HG02623 (cell line): ENCODE results near the gene MAP3K13.
"Not testable (repeated sequence)": the region's sequence is repeated elsewhere in the genome, so short reads cannot be mapped to it uniquely, and the experiment has no call there.

ENCODE experiments used
- ATAC-seq: cut with Tn5 transposase; IDR thresholded peaks from one replicate; pipeline ENCODE4 v1.9.1; 2021; ENCODE audit warnings: moderate library complexity; ENCODE audit not compliant: unreplicated experiment

The MAP3K13 gene

DNA sequence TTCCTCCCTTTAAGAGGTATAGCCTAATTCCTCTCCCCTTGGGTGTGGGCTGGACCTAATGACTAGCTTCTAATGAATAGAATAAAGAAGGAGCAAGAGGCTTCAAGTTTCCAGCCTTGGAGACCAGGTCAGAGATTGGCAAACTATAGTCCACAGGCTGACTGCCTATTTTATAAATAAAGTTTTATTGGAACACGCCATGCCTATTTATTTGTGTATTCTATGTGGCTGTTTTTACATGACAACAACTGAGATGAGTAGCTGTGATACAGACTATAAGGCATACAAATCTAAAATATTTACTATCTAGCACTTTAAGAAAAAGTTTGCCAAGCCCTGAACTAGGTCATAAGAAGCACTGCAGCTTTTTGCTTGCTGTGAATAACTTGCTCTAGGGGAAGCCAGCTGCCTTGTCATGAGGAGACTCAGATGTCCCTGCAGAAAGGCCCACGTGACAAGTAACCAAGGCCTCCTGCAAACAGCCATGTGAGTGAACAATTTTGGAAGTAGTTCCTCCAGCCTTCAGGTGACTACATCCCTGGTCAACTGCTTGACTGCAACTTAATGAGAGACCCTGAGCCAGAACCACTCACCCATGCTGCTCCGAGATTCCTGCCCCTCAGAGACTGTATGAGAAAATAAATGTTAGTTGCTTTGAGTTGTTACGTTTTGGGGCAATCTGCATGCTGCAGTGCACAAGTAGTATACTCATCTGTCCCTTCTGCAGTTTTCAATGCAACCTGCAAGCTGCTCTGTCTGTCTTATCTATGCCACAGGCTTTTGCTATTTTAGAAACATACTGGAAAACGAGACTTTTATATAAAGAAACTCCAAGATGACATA lies 21.1 kb upstream of the MAP3K13 start:
- no peak for ATAC-seq

DNA sequence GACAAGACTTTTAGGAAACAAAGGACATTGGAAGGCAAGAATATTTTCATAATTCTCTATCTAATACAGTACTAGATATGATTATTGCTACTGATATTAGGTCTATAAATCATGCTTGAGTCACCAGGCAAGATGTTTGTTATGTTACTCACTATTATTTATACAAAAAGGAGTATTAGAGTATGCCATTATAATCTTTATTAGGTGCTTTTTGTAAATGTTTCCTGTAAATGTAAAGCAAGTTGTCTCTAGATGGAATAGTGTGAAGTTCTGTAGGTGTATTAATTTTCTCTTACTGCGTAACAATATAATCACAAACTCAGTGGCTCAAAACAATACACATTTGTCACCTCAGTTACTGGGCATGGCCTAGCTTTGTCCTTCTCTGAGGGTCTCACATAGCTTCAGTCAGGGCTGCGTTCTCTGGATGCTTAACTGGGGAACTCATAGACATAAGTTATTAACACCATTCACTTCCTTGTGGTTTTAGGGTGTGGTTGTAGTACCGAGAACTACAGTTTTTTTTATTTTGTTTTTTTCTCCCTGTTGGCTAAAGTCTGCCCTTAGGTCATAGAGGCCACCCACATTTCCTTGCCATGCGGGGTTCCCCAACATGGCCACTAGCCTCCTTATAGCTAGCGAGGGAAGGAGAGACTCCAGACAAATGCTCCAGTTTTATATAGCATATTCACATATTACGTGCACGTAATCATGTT lies 20.3 kb upstream of the MAP3K13 start:
- no peak for ATAC-seq

DNA sequence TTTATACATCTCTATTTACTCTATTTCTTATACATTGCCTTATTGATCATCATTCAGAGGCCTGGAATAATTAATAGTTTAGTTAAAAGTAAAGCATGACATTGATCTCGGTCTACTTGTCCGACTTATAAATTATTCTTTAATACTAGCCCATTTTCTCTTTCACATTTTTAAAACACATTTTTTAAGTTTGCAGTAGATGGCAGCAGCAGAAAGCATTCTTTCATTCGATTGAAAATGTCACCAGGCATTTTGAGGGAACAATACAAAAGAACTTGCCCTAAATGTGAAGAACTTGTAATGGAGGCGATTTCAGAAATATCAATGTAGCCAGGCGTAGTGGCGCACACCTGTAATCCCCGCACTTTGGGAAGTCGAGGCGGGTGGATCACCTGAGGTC lies 15.5 kb upstream of the MAP3K13 start:
- ATAC-seq = no peak

DNA sequence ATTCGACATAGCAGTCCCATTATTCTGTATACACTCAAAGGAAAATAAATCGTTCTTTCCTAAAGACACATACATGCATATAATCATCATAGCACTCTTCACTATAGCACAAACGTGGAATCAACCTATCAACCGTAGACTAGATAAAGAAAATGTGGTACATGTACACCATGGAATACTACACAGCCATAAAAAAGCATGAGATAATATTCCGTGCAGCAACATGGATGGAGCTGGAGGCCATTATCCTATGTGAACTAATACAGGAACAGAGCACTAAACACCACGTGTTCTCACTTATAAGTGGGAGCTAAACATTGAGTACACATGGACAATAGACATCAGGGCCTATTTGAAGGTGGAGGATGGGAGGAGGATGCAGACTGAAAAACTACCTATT lies 12.1 kb upstream of the MAP3K13 start:
- ATAC-seq = no peak

DNA sequence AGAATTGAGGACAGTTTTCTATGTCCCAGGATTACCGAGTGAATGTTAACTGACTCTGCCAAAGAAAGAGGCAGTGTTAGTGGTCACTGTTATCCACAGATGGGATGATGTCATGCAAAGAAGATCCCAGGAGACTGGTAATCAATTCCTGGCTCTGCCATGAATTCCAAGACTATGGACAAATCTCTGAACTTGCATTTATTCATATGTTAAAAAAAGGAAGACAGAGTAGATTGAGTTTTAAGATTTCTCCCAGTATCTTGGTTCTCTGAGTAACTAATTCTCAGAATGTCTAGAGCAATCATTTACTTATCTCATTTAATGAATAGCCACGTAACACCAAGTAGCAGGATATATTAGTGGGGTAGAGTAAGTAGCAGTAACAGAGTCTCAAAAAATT lies 11.5 kb upstream of the MAP3K13 start:
- no peak for ATAC-seq

DNA sequence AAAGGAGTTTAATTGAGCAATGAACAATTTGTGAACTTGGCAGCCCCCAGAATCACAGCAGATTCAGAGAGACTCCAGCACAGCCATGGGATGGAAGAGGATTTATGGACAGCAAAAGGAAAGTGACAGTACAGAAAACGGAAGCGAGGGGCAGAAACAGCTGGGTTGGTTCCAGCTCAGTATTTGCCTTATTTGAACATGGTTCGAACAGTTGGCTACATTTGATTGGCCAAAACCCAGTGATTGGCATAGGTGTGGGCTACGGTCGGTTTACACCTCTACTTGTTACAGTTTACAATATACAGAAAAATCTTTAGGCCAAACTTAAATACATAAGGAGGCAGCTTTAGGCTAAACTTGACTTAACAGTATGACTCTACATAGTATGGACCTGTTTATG lies 9.7 kb upstream of the MAP3K13 start:
- ATAC-seq = no peak

DNA sequence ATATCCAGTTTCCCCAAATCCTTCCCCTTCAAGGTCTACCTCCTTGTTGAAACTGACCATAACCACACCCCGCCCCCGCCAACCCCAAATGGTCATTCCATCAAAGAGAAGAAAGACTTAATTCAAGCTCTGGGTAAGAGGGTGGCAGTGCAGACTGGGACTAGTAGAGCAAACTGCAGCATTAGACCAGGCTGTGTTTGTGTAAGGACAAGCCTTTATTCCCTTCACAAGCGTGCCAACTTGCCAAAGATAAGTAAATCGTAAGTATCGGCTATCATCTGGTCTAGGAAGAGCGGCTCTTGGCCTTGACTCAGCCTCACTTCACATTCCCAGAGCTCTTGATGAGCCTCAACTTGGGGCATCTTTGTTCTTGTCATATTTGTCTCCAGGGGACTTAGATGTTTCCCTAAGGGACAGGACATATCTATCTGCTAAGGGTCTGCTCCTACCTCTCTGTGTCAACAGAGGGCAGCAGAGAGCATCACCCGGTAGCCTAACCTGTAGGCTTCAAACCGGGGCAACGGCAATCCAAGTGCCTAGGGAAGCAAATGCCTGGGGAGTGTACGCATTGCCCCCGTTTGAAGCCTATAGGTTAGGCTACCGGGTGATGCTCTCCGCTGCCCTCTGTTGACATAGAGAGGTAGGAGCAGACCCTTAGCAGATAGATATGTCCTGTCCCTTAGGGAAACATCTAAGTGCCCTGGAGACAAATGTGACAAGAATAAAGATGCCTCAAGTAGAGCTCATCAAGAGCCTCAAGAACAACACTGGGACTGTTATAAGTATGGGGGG lies 8.9 kb upstream of the MAP3K13 start:
- peak; percentile 94 for ATAC-seq

DNA sequence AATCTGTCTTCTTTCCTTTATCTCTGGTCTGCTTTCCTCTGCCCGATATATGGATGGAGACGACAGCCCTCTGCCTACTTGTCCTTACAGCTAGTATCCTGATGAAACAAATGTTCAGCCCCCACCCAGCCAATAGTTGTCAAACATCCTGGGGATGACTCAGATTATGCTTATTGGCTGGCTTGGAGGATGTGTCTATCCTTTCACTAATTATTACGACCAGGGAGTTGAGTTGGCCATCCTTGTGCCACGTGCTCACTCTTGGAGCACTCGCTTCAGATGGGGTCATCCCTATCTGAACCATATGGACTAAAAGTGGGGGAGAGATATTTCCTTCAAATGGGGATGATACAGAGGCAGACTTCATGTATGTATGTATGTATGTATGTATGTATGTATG lies 6.4 kb upstream of the MAP3K13 start:
- no peak for ATAC-seq

DNA sequence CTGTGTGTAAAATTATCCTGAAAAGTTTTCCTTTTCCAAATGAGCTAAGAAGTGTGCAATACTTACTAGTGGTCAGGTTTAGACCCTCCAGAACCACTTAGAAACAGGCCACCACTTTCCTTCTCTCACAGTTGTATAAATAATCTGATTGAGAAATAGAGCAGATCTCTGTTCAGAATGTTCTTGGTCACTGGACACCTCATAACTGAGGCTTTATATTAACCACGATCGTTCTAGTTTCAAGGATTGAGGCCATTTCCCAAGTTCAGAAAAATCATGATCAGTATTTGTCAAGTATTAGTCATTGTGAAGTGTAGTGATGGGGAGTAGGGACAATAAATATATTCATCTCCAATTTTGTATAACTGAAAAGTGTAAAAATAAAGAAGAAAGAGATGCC lies 1.0 kb upstream of the MAP3K13 start:
- no peak for ATAC-seq

DNA sequence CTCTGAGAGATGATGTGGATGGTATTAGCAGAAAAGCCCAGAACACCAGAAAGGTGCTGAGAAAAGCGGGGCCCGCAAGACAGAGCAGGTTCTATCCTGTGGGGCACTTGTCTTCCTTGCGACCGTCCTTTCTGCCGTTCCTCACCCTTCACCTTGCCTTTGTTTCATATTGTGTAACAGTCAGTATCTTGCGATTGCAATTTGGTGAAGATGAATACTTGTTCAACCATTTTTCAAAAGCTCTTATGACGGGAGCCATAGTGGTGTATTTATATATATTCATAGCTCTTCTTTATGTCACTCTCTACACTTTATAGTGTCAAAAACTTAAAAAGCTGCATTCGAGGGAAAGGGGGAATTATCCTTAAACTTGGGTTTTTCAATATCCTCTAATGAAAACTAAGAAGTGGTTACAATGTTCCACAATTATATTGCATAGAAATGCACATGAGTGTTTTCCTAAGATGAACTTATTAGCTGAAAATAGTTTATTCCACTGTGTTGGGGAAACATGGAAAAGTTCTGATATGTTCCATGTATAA lies 797 bp downstream of the MAP3K13 start:
- ATAC-seq = no peak

DNA sequence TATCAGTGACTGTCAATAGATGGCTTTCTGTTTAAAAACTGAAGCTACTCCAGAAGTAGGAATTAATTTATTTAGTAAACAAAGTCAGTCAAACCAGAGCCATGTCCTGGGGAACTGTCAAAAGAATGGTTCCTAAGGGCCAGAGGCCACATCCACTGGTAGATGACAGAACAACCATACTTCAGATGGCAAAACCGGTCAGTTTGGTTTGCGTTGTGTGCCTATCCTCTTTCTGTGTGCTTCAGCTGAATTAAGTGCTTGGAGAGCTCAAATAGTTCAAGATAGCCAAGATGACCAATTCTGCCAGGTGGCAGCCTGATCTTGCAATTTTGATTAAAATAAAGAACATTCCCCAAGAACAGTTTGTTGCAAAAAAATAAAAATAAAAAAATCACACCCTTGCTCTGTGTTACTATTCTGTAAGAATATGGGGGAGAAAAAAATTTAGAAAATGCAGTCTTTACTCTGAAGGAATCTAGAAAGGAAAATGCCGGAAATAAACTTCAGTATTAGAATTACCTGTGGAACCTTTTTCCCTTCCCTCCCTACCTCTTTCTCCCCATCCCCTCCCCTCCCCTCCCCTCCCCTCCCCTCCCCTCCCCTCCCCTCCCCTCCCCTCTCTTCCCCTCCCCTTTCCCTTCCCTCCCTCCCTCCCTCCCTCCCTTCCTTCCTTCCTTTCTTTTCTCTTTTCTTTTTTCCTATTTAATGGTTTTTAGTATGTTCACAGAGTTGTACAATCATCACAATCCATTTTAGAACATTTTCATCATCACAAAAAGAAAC lies 2.5 kb downstream of the MAP3K13 start:
- ATAC-seq = no peak

DNA sequence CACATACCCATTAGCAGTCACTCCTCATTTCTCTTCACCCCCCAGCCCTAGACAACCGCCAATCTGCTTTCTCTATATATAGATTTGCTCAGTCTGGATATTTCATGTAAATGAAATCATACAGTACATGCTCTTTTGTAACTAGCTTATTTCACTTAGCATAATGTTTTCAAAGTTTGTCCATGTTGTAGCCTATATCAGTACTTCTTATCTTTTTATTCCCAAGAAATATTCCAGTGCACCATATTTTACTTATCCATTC lies 3.1 kb downstream of the MAP3K13 start:
- no peak for ATAC-seq

DNA sequence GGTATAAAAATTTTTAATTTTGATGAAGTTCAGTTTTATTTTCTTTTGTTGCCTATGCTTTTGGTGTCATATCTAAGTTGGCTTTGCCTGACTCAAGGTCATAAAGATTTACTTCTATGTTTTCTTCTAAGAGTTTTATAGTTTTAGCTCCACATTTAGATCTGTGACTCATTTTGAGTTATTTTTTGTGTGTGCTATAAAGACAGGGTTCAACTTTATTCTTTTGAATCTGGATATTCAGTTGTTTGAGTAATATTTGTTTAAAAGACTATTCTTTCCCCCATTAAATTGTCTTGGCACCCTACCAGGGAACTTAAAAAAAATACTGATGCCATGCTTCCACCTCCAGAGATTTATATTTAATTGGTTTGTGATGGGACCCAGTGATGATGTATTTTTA lies 4.0 kb downstream of the MAP3K13 start:
- ATAC-seq = no peak

DNA sequence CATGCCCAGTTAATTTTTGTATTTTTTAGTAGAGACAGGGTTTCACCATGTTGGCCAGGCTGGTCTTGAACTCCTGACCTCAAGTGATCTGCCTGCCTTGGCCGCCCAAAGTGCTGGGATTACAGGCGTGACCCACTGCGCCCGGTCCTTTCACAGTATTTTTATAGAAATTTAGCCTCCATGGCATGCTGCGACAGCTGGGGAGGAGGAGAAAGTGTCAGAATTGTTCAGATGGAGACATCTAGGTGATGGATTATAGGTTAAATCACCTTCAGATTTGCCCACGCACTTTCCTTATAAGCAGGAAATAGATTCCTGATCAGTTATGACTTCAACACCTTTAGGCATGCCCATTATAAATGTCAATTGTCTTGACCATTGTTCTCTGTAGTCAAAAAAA lies 7.4 kb downstream of the MAP3K13 start:
- not testable (repeated sequence) for ATAC-seq

DNA sequence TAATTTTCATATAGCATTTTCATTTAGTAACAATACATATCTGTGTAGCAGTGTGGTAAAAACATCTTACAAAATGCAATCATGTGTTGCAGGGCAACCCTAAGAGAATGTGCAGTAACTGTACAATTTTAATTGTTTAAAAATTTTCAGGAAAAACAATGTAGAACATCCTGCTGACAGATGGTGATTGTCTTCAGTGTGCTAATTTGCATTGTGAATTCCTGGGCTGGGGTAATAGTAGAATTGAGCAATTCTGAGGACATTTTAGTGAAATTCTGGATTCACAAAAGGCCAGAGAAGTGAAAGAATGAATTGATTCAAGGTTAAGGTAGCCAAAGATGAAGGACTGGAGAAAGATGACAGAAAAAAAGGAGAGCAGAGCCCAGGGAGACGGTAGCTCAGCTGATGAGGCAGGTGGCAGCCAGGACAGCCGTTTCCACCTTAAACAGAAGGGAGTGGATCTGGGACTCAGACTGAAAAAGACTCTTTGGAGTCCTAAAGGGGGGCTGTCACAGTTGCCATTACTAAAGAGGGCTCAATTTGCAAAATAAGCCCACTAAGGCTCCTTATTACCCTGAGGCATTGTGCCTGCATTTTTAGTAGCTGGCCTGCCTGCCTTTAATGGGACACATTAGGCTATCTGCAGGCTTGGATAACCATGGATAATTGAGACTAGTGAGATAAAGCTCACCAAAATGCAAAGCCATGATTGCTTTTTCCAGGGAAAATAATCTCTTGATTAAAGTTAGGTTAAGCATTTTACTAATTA lies 8.6 kb downstream of the MAP3K13 start:
- no peak for ATAC-seq

DNA sequence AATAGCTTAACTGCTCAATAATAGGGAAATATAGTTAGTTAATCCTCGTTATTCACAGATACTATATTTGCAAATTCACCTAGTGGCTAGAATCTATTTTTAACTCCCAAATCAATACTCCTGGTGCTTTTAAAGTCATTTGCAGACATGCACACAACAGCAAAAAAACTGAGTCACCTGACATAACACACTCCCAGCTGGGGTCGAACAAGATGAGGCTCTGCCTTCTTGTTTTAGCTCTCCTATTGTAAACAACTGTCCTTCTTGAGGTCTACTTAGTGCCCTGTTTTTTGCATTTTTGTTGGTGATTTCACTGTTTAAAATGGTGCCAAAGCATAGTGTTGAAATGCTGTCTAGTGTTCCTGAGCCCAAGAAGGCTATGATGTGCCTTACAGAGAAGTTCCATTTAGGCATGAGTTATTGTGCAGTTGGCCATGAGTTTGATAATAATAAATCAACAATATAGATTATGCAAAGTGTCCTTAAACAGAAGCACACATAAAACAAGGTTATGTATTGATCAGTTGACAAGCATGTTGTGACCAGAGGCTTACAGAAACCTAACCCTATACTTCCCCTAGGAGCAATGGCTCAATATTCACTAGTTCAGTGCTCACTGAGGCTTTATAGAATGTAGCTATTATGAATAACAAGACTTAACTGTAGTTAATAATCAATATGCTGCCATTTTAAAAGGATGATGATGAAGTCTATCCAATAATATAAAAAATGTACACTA lies 18.6 kb downstream of the MAP3K13 start:
- ATAC-seq = no peak

DNA sequence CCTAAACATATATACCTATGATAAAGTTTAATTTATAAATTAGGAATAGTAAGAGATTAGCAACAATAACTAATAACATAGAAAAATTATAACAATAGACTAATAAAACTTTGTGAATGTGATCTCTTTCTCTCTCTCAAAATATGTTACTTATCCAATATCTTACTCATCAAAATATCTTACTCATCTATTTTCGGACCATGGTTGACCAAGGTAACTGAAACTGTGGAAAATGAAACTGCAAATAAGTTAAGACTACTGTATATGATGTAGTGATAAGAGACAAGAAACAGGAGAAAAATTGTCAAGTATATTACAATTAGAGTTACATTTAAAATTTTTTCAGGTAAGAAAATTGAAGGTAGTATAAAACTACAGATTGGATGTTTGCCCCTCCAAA lies 19.2 kb downstream of the MAP3K13 start:
- no peak for ATAC-seq

DNA sequence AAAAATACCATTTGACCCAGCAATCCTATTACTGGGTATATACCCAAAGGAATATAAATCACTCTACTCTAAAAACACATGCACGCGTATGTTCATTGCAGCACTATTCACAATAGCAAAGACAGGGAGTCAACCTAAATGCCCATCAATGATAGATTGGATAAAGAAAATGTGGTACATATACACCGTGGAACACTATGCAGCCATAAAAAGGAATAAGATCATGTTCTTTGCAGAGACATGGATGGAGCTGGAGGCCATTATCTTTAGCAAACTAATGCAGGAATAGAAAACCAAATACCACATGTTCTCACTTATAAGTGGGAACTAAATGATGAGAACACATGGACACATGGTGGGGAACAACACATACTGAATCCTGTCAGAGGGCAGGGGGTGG lies 23.6 kb downstream of the MAP3K13 start:
- not testable (repeated sequence) for ATAC-seq

DNA sequence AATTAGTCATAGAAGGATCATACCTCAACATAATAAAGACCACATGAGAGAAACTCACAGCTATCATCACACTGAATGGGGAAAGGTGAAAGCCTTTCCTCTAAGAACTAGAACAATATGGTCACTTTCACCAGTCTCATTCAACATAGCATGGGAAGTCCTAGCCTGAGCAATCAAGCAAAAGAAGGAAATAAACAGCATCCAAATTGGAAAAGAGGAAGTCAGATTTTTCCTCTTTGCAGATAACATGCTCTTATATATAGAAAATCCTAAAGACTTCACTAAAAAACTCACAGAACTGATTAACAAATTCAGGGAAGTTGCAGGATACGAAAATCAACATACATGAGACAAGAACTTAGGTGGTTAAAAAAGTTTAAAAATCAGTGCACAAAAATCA lies 24.7 kb downstream of the MAP3K13 start:
- no peak for ATAC-seq

DNA sequence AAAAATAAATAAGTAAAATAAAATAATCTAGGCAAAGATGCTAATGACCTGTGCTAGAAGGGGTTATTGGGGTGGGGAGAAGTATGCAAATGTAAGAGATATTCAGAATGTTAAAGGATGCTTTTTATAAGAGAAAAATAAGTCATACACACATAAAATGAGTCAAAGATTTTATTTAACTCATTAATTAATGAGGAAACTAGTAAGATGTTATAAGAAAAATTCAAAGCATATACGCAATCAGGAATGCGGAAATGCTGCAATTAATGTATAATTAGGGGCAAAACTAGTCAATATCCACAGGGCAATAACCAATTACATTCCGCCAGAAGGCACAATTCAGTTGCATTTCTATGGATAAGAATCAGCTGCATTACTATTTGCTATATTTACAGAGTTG lies 30.1 kb downstream of the MAP3K13 start:
- no peak for ATAC-seq
